PFSK-1 (cell line): Measurements from ENCODE around the gene SMYD1.

Source experiments
- FOXP2 ChIP-seq: optimal IDR thresholded peaks from 2 replicates; pipeline ENCODE3; 2011; ENCODE audit warnings: borderline replicate concordance, control low read depth, inconsistent platforms; ENCODE audit not compliant: insufficient read depth; ENCODE audit errors: extremely low read length, extremely low read depth
- POLR2AphosphoS5 ChIP-seq: IDR thresholded peaks from 2 replicates; pipeline ENCODE4 v1.6.1; 2012; ENCODE audit warnings: low read depth, mild to moderate bottlenecking, control low read depth, low read length, moderate library complexity
- SIN3A ChIP-seq: IDR thresholded peaks from 2 replicates; pipeline ENCODE4 v1.6.1; 2012; ENCODE audit warnings: mild to moderate bottlenecking, low read length, moderate library complexity, borderline replicate concordance; ENCODE audit not compliant: insufficient read depth
- TAF1 ChIP-seq: IDR thresholded peaks from 2 replicates; pipeline ENCODE4 v1.6.1; 2012; ENCODE audit warnings: low read length, control low read depth, borderline replicate concordance; ENCODE audit not compliant: insufficient read depth
- TF ChIP-seq, protein P1 (sequence below), 2 experiments: IDR thresholded peaks; 2 replicates each; pipeline versions ENCODE4 v1.6.1 to v1.8.0; 2011 to 2012; ENCODE audit warnings: low read depth in 2 of 2, low read length in 2 of 2, control low read depth in 1 of 2, inconsistent platforms in 1 of 2, mild to moderate bottlenecking in 1 of 2, moderate library complexity in 1 of 2; ENCODE audit not compliant: insufficient read depth in 1 of 2

The SMYD1 gene

DNA sequence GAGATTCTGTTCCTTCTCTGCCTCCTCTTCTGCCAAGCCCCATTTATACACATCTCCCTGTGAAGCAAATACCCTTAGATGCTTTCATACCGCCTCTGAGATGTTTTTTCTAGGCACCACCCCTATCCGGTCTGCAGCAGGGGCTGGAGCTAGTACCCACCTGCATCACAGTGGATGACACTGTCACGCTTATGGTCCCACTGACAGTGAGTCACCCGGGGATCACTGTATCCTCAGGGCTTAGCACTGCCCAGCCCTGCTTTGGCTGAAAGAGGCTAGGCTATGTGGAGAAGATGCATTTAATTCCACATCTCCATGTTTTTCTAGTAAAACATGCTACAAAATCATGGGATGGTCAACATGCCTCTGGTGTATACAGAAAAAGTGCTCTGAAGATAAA, 50.3 kb downstream of the SMYD1 start:
- TF ChIP-seq, protein P1, sequence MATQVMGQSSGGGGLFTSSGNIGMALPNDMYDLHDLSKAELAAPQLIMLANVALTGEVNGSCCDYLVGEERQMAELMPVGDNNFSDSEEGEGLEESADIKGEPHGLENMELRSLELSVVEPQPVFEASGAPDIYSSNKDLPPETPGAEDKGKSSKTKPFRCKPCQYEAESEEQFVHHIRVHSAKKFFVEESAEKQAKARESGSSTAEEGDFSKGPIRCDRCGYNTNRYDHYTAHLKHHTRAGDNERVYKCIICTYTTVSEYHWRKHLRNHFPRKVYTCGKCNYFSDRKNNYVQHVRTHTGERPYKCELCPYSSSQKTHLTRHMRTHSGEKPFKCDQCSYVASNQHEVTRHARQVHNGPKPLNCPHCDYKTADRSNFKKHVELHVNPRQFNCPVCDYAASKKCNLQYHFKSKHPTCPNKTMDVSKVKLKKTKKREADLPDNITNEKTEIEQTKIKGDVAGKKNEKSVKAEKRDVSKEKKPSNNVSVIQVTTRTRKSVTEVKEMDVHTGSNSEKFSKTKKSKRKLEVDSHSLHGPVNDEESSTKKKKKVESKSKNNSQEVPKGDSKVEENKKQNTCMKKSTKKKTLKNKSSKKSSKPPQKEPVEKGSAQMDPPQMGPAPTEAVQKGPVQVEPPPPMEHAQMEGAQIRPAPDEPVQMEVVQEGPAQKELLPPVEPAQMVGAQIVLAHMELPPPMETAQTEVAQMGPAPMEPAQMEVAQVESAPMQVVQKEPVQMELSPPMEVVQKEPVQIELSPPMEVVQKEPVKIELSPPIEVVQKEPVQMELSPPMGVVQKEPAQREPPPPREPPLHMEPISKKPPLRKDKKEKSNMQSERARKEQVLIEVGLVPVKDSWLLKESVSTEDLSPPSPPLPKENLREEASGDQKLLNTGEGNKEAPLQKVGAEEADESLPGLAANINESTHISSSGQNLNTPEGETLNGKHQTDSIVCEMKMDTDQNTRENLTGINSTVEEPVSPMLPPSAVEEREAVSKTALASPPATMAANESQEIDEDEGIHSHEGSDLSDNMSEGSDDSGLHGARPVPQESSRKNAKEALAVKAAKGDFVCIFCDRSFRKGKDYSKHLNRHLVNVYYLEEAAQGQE (IDR thresholded peaks at IDR 0.05; ENCODE audit: insufficient read depth in 1 of 2, low read depth in 2 of 2, low read length in 2 of 2): no peak
- TF ChIP-seq FOXP2 (no peak), POLR2AphosphoS5 (no peak), SIN3A (no peak), TAF1 (no peak)

DNA sequence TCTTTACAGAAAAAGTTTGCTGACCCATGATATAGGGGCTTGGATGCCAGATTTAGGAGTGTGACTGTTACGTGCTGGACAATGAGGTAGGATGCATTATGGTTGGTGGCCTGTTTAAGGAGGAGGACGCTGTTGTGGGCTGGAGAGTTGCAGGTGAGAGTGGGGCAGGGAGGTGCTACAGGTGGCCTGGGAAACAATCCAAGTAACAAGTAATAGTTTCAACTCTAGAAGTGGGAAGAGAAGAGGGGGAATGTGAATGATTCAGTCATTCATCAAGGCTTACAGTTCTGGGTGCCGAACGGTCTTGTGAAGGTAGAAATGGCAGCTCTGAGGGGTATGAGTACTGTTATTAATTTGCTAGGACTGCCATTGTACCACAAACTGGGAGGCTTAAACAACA, 54.1 kb downstream of the SMYD1 start:
- TF ChIP-seq POLR2AphosphoS5 (no peak), FOXP2 (no peak), SIN3A (no peak), TAF1 (no peak)
- TF ChIP-seq, protein P1 (IDR thresholded peaks at IDR 0.05; ENCODE audit: insufficient read depth in 1 of 2, low read depth in 2 of 2, low read length in 2 of 2): no peak

DNA sequence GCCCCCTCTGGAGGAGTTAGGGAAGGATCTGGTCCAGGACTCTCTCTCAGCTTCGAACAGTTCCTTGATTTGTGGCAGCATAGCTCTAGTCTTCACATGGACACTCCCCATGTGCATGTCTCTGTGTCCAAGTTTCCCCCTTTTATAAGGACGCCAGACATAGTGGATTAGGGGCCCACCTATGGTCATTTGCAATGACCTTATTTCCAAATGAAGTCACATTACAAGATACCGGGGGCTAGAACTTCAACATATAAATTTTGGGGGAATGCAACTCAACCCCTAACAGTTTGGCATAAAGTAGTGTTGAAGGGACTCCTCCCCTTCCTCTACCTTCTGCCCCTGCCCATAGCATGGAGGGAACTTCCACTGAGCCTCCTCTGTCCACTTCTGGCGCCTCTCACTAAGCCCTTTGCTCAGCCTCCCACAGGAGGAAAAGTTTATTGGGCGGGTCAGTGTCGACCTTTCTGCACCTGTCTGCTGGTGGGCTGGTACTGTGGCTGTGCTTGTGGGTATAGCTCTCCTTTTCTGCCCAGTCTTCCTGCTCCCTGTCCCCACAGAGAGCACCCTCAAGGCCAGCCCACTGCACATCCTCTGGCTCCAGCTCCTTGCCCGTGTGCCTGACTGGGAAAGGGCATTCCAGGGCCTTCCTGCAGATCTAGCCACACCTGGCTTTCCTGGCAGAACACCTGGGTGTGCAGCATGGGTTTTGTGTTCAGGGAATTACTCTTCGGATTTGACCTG, 54.7 kb downstream of the SMYD1 start:
- TF ChIP-seq FOXP2: no peak
- TF ChIP-seq, protein P1 (IDR thresholded peaks at IDR 0.05; ENCODE audit: insufficient read depth in 1 of 2, low read depth in 2 of 2, low read length in 2 of 2): no peak
- TF ChIP-seq SIN3A: no peak
- TF ChIP-seq POLR2AphosphoS5: no peak
- no peak for TF ChIP-seq TAF1

DNA sequence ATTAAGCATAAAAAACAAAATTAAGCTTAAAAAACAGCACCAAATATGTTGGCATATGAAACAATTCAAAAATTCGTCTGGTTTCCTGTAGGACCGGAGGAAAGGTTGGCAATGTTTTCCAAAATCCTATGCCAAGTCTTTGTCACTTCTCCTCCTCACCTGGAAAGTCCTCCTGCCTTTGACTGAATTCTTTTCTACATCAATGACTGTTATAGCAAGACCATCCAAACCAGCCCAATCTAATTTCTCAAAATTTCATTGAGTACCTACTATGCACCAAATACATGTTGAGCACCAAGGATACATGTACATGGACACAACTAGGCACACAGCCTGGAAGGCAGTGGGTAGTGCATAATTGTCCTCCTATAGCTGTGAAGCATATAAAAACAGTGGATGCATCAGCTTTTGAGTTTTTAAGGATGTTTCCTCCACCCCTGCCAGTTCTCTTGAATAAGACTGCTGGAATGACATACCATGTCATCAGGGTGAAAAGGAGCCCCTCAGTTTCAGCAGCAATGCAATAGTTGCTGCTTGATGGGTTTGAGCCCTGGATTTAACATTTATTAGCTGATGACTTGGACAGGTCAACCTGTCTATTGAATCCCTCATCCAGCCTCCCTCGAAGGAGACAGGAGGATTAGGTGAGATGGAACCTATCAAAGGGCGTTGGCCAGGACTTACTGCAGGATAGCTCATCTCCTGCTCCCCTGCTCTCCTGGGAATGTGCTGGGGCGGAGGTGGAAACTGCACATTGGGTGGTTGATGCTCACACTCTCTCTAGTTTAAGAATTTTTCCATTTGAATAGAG, 55.7 kb downstream of the SMYD1 start:
- no peak for TF ChIP-seq FOXP2
- TF ChIP-seq SIN3A: no peak

DNA sequence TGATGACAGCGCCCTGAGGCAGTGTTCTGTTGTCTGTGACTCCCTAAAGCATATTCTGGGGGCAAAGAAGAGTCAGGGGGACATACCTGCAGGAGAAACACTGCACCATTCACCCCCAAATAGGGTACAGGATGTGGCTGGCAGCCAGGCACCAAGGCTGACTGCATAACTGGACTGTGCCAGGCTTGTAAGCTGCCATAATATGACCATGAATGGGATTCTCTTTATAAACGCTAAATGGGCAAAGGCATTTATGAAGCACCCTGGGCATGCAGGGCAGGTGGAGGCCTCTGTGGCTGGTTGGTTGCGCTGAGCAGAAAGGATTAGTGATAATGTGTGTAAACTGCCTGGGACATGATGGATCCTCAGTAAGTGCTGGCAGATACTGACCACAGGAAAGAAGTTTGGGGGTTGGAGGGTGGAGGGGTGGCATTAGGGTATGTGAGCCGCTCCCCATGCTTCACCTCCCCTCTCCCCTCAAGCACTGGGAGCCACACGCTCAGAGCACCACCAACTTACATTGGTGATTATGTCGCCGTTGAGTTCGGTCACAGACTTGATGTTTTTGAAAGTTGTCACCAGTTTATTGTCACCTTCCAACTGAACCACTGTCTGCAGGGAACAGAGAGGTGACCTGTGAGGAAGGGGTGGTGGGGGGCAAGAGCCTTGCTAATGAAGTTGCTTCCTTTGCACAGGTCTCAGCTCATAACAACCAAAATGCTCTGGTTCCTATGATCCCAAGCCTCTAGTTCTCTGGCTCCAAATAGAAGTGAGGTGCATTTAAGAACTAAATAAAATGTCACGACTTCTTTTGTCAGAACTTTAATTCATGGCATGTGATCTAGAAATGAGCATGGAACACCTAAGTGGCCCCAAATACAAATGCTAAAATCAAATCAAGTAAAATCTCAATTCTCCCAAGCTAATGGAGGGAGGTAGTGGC, 56.6 kb downstream of the SMYD1 start:
- TF ChIP-seq SIN3A: no peak
- no peak for TF ChIP-seq POLR2AphosphoS5
- TF ChIP-seq, protein P1 (IDR thresholded peaks at IDR 0.05; ENCODE audit: insufficient read depth in 1 of 2, low read depth in 2 of 2, low read length in 2 of 2): no peak
- no peak for TF ChIP-seq TAF1
- TF ChIP-seq FOXP2: no peak
